Testis (tissue), 2 donors: ENCODE data around the gene C1orf35.

ENCODE experiments used
- CTCF ChIP-seq, 3 experiments: fragments of 450-650 bp in 2 of 3; fragments of 200-600 bp in 1 of 3; sonication (generic) in 1 of 3; IDR thresholded peaks; one replicate each; pipeline ENCODE4 v1.5.1; 2016 to 2019; ENCODE audit warnings: antibody characterized with exemption in 3 of 3, mild to moderate bottlenecking in 2 of 3, moderate library complexity in 1 of 3
- POLR2A ChIP-seq: fragments of 450-650 bp; IDR thresholded peaks from one replicate; pipeline ENCODE4 v1.6.1; 2017; ENCODE audit warnings: antibody characterized with exemption, mild to moderate bottlenecking, moderate library complexity

GRCh38 chr1:228134591-228134990 is 31.5 kb upstream of the C1orf35 start:
- TF ChIP-seq CTCF (IDR thresholded peaks at IDR 0.05), result no peak
- TF ChIP-seq POLR2A, result no peak
